Adrenal gland (tissue), 5 donors: Measurements from ENCODE around the gene SEC24D.

Source experiments
- POLR2A ChIP-seq, 2 donors: fragments of 450-650 bp; IDR thresholded peaks; one replicate each; pipeline ENCODE4 v1.6.1; 2017; ENCODE audit warnings: antibody characterized with exemption in 2 of 2, mild to moderate bottlenecking in 2 of 2, moderate library complexity in 1 of 2
- TF ChIP-seq, protein P1 (sequence below), 6 experiments: fragments of 450-650 bp in 4 of 6; fragments of 200-600 bp in 2 of 6; sonication (generic) in 1 of 6; IDR thresholded peaks; 1 replicate in 5 of 6; 2 replicates in 1 of 6; pipeline versions ENCODE4 v1.5.1 to v1.8.0; 2016 to 2021; ENCODE audit warnings: antibody characterized with exemption in 6 of 6, mild to moderate bottlenecking in 2 of 6, moderate library complexity in 1 of 6
- donor health status: DM: no; HTN: no; CAD: no.

GRCh38 chr4:118788911-118789310 is 47.0 kb downstream of the SEC24D start:
- TF ChIP-seq, protein P1, sequence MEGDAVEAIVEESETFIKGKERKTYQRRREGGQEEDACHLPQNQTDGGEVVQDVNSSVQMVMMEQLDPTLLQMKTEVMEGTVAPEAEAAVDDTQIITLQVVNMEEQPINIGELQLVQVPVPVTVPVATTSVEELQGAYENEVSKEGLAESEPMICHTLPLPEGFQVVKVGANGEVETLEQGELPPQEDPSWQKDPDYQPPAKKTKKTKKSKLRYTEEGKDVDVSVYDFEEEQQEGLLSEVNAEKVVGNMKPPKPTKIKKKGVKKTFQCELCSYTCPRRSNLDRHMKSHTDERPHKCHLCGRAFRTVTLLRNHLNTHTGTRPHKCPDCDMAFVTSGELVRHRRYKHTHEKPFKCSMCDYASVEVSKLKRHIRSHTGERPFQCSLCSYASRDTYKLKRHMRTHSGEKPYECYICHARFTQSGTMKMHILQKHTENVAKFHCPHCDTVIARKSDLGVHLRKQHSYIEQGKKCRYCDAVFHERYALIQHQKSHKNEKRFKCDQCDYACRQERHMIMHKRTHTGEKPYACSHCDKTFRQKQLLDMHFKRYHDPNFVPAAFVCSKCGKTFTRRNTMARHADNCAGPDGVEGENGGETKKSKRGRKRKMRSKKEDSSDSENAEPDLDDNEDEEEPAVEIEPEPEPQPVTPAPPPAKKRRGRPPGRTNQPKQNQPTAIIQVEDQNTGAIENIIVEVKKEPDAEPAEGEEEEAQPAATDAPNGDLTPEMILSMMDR (IDR thresholded peaks at IDR 0.05) = no peak
- no peak for TF ChIP-seq POLR2A (IDR thresholded peaks at IDR 0.05)
